Posterior vena cava (tissue), 2 donors: ENCODE measurements around the gene CCND1. TPM values are rescaled to one million over a fixed set of nuclear protein-coding genes. Genes with fewer than 3 reads are reported as not detected.

ENCODE experiments used
- DNase-seq: peaks from one replicate; pipeline ENCODE4 v3.0.0-alpha.2; 2020; ENCODE audit warnings: low spot score
- intact Hi-C, 2 donors: fragments of 100-400 bp; cut with DNase I; formaldehyde crosslinking; loops; one replicate each; pipeline versions ENCODE4 v1.14.1 to v1.14.2; 2022 to 2023
- total RNA-seq, 2 donors: library from RNA; stranded (reverse); fragmentation: NEBNext Ultra II Directional; extraction: Animal tissue kit (Norgen Biotek cat#: 25700); gene quantifications; one replicate each; pipeline ENCODE4 v1.2.1, GENCODE V29; 2021
- donor health status: DM: yes; HTN: yes; CAD: no.
- donor health status: DM: yes; HTN: yes; CAD: no.

Gene CCND1
- total RNA-seq, 2 donors from 2014 or later, result 65.8 to 100 TPM

DNA sequence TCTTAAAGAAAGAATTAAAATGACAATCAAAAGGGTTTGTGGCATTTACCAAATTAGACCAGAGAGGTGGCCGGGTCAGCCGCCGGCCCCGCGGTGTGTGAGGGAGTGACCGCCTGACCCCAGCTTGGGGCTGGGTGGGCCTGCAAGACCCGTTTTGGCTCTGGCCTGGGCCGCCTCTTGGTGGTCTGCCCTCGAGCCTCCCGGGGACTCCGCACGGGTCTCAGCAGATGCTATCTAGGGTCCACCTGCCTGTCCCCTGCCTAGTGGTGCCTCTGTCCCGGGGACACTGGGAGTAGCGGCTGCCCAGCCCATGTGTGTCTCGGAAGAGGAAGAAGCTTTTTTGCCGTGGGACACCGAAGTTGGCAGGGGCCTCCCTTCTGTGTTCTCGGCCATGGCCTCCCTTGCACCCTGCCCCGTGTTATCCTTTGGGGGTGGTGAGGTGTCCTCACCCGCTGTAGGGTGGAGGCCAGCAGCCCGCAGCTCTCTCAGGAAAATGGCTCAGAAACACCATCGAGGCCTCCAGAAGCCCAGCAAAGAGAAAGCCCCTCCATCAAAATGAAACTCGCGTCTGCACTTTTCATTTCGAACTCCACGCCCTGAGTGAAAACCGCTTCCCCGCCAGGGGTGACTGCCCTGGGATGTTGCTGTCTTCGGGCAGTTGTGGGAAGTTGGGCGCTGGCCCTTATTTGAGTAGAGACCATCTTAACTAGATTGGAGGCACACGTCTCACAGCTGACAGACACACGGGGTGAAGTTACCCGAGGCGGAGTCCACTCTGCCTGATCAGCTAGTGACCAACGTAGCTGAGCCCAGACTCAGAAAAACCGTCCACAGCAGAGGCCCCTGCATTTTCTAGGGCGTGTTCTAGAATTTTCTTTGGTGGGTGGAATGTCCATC, 8.0 kb downstream of the CCND1 start:
- intact Hi-C loops, result no loop called here
- DNase-seq, result peak; percentile 70

DNA sequence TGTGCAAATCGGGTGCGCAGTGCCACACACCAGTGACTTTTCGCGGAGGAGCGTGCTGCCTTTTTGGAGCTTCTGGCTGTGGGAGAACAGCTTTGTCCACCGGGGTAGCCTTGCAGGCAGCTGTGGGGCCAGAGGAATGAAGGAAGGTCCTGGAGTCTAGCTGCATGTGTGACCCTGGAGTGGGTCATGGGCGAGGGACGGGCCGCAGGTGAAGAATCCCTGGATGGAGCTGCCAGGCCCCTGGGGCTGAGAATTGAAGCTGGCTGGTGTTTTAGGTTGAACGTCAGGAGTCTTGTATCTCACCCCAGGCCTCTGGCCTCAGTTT, 8.6 kb downstream of the CCND1 start:
- peak; percentile 64 for DNase-seq
- intact Hi-C loops, result no loop called here

DNA sequence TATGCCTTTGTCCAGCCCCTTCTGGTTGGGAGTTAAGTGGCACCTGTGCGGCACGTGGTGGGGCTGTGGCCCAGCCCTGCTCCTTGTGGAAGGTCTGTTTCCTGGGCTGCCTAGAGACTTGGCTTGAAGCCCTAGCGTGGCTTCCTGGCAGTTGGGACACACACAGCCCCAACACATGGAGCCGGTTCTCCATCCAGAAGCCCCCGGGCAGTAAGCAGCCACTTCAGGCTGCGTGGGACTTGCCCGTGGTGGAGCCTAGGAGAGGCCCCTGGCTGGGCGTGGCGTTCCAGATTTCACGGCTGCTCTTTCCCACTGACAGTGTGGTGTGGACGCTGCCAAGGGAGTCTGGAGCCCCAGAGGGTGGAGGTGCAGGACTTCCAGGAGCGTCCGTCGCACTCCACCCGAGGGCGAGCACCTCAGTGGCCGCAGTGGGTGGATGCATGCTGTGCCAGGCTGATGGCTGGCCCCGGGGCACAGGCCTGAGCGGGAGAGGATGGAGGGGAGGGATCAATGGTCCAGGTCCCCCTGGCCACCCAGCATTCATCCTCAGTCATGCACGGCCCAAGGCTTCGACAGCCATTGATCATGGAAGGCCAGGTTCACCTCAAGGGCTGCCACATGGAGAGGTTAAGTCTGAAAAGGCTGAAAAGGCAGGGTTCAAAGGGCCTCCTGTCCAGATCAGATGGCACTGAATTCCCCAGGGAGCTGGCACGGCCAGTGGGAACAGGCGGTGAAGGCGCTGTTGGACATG, 9.3 kb downstream of the CCND1 start:
- intact Hi-C loops, result loop anchor here in 1 of 2 donors (2.0 kb wide), 1 partner anchor 543 kb away; no protein-coding TSS in a partner anchor

DNA sequence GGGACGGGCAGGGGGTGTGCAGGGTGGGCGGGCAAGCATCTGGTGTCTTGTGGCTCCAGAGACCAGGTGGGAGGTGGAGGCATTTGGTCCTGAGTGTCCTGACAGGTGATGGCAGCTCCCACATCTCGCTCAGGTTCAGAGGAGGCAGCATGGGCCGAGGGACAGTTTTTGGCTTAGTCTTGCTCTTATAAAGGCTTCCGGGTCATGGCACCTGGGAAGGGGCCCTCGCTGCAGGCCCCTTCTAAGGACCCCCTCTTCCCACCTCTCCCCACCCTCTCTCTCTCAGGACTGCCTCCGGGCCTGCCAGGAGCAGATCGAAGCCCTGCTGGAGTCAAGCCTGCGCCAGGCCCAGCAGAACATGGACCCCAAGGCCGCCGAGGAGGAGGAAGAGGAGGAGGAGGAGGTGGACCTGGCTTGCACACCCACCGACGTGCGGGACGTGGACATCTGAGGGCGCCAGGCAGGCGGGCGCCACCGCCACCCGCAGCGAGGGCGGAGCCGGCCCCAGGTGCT, 9.9 kb downstream of the CCND1 start:
- intact Hi-C loops, result loop anchor here in 1 of 2 donors (2.0 kb wide), 1 partner anchor 544 kb away; no protein-coding TSS in a partner anchor
- peak; percentile 71 for DNase-seq

More for the DNA sequence above, 9.3 kb downstream of the CCND1 start:
- DNase-seq, result peak; percentile 70

DNA sequence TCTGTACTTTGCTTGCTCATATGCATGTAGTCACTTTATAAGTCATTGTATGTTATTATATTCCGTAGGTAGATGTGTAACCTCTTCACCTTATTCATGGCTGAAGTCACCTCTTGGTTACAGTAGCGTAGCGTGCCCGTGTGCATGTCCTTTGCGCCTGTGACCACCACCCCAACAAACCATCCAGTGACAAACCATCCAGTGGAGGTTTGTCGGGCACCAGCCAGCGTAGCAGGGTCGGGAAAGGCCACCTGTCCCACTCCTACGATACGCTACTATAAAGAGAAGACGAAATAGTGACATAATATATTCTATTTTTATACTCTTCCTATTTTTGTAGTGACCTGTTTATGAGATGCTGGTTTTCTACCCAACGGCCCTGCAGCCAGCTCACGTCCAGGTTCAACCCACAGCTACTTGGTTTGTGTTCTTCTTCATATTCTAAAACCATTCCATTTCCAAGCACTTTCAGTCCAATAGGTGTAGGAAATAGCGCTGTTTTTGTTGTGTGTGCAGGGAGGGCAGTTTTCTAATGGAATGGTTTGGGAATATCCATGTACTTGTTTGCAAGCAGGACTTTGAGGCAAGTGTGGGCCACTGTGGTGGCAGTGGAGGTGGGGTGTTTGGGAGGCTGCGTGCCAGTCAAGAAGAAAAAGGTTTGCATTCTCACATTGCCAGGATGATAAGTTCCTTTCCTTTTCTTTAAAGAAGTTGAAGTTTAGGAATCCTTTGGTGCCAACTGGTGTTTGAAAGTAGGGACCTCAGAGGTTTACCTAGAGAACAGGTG, 11.1 kb downstream of the CCND1 start:
- DNase-seq, result peak; percentile 20
- intact Hi-C loops, result loop anchor here in 1 of 2 donors (2.0 kb wide), 1 partner anchor 545 kb away; no protein-coding TSS in a partner anchor

DNA sequence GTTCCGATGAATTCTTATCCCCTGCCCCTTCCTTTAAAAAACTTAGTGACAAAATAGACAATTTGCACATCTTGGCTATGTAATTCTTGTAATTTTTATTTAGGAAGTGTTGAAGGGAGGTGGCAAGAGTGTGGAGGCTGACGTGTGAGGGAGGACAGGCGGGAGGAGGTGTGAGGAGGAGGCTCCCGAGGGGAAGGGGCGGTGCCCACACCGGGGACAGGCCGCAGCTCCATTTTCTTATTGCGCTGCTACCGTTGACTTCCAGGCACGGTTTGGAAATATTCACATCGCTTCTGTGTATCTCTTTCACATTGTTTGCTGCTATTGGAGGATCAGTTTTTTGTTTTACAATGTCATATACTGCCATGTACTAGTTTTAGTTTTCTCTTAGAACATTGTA, 12.0 kb downstream of the CCND1 start:
- intact Hi-C loops, result no loop called here
- DNase-seq, result peak; percentile 45

DNA sequence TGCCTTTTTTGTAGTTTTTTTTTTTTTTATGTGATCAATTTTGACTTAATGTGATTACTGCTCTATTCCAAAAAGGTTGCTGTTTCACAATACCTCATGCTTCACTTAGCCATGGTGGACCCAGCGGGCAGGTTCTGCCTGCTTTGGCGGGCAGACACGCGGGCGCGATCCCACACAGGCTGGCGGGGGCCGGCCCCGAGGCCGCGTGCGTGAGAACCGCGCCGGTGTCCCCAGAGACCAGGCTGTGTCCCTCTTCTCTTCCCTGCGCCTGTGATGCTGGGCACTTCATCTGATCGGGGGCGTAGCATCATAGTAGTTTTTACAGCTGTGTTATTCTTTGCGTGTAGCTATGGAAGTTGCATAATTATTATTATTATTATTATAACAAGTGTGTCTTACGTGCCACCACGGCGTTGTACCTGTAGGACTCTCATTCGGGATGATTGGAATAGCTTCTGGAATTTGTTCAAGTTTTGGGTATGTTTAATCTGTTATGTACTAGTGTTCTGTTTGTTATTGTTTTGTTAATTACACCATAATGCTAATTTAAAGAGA, 12.5 kb downstream of the CCND1 start:
- DNase-seq, result peak; percentile 70
- intact Hi-C loops, result no loop called here

DNA sequence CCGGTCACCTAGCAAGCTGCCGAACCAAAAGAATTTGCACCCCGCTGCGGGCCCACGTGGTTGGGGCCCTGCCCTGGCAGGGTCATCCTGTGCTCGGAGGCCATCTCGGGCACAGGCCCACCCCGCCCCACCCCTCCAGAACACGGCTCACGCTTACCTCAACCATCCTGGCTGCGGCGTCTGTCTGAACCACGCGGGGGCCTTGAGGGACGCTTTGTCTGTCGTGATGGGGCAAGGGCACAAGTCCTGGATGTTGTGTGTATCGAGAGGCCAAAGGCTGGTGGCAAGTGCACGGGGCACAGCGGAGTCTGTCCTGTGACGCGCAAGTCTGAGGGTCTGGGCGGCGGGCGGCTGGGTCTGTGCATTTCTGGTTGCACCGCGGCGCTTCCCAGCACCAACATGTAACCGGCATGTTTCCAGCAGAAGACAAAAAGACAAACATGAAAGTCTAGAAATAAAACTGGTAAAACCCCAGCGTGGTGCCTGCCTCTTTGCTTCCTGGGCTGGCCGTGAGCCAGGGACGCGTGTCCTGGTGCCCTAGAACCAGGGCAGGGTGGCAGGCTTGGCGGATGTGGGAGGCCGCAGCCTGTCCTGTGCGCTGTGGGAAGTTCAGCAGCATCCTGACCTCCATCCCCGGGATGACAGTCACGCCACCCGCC, 13.2 kb downstream of the CCND1 start:
- DNase-seq, result peak; percentile 74

DNA sequence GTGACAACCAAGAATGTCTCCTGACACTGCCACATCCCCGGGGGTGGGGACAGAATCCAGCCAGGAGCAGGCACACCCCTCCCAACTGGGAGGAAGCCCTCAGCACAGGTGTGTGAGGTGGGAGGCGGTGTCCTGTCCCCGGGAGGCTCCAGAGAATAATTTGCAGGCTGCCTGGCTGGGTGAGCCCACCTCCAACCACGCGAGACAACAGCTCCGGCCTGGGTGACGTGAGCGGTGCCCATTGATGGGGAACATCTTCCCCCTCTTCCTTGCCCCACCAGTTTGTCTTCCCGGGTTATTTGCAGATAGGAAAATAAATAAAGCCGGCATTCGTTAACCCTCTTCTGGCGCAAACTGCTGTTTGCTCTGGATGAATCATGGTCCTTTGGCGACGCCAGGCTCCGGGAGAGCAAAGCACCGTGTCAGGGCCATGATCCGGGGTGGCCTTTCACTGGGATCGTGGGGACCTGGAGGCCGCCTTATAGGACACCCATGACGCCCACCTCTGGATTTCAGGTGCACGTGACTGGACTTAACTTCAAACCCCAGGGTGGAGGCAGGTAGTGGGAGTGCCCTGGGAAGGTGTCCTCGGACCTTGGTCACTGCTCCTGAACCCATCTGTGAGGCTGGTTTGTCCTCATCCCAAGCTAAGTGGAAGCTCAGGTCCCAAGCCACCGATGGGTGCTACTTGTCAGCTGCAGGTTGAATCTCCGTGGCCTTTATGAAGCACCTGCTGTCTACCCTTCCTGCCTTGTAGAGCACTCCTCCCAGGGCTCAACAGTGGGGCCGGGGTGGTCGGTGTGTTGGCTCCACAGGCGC, 13.9 kb downstream of the CCND1 start:
- peak; percentile 55 for DNase-seq
- intact Hi-C loops, result loop anchor here in 1 of 2 donors (5.0 kb wide), 1 partner anchor 1513 kb away; no protein-coding TSS in a partner anchor

More for the DNA sequence above, 13.2 kb downstream of the CCND1 start:
- intact Hi-C loops, result no loop called here

DNA sequence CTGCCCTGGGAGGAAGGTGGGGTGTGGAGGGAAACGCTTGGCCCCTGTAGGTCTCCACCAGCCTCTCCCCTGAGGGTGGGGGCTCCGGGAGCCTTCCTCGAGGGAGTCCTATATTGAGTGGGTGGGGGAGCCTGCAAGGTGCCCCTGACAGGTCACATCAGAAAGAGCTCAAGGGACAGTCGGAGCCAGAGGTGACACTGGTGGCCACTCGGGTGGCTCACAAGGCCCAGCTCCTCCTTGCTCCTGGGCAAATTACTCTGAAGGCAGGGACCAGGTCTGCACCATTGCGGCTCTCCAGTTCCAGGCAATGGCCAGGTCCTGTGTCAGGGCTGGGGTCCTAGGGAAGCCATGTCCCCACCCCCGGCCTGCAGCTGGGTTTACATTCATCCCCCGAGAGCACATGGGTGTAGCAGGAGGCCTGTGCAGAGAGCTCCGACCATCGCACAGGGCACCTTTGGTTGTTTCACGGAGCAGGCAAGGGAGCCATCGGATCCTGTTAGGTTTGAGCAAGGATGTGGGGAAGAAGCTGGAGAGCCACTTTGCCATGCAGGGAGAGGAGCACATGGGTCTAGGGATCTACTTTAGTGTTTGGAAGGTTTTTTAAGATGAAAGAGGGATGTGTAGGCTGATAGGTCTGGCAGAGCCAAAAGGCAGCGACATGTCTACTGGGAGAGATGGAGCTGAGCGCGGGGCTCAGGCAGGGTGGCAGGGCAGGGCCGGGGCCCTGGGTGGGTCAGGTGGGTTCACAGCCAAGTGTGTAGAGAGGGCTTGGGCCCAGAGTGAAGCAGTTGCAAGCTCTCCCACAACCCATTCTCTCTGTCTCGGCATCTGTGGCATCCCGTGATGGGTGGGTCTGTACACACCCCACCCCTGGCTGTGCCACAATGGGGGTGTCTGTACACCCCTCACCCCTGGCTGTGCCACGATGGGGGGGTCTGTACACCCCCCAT, 14.8 kb downstream of the CCND1 start:
- peak; percentile 68 for DNase-seq

DNA sequence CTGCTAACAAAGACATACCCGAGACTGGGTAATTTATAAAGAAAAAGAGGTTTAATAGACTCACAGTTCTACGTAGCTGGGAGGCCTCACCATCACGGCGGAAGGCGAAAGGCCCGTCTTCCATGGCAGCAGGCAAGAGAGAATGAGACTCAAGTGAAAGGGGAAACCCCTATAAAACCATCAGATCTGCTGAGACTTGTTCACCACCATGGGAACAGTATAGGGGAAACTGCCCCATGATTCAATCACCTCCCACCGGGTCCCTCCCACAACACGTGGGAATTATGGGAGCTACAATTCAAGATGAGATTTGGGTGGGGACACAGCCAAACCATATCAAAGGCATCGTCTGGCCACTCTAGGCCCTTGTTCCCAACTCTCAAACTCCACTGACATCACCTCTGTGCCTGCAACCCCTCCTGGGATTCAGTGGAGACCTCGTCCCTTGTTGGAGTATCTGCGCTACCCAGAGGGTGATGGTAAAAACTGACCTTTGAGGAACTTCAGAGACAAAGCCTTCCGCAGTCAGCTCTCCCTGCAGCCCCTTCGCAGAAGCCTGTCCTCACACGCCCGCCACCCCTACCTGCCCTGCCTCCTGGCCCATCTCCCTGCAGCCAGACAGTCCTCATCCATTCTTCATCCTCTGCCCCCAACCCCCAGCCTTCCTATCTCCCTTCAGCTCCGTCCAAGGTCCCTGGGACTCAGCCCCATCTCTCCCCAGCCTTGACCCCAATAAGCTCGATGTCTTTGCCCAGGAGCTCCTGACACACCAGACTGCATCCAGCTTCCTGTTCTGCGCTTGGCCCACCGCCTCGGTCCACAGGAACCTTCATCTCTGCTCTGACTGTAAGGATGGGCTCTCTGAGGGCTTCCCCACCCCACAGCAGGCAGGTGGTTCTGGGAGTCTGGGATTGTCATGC, 15.8 kb downstream of the CCND1 start:
- DNase-seq, result peak; percentile 49
- intact Hi-C loops, result loop anchor here in 1 of 2 donors (5.0 kb wide), 1 partner anchor 1514 kb away; no protein-coding TSS in a partner anchor

More for the DNA sequence above, 14.8 kb downstream of the CCND1 start:
- intact Hi-C loops, result loop anchor here in 1 of 2 donors (5.0 kb wide), 1 partner anchor 1513 kb away; no protein-coding TSS in a partner anchor

DNA sequence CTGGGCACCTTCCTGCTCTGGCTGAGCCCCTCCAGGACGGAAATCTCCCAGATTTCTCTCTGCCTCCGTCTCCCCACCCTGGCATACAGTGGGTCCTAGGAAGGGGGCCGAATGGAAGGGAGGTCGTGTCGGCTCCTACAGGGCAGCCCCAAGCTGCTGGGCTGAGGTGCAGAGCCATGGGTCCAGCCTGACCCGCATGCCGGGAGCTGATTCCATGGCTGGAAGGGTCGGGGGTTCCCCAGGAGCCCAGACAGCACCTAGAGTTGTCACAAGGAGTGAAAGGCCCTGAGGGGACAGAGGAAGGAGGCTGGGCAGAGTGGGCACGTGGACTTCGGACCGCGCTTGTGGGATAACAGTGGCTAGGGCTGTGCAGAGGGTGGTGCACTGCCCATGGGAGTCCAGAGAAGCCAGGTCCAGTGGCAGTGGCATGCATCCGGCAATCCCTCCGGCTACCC, 16.5 kb downstream of the CCND1 start:
- intact Hi-C loops, result loop anchor here in 1 of 2 donors (5.0 kb wide), 1 partner anchor 1515 kb away; no protein-coding TSS in a partner anchor

DNA sequence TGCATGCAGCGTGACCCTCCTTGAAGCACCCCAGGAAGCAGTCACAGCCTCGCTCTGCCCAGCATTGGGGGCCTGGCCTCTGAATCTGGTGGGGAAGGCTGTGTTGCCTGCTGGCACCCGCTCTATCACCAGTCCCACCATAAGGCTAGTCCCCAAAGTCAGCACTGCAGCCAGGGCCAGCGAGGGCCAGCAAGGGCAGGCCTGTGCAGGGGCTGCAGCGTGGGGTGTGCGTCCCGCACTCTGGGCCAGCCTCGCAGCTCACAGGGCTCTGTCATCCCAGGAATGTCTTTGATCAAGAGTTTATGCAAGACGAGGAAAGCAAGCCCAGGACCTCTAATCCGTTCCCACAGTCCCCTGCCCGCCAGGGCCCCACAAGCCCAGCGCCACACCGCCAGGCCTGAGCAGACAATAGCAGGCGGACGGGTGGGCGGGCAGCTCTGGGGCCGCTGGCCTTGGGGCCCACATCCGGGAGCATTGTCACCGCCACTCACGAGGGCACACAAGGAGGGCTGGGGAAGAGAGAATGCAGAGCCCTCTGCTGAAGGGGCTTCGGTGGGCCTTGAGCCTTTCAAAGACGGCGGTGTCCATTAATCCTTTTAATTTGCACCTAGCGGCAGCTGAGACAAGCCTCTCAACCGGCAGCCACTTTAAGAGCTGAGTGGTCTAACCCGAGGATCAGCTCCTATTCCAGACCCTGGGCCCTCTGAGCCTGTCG, 17.1 kb downstream of the CCND1 start:
- intact Hi-C loops, result loop anchor here in 1 of 2 donors (5.0 kb wide), 1 partner anchor 1516 kb away; no protein-coding TSS in a partner anchor
- peak; percentile 66 for DNase-seq

More for the DNA sequence above, 16.5 kb downstream of the CCND1 start:
- peak; percentile 57 for DNase-seq
